NCI-H2107 treated with DMSO at 0.1 percent for 48 hours (cell line): Measurements from ENCODE around the gene UNC13C.

Experiments used
- DNase-seq: peaks from one replicate; lab custom pipeline; 2025; ENCODE audit not compliant: unreplicated experiment; lab: John Stamatoyannopoulos, UW

Gene UNC13C

GRCh38 chr15:54547491-54547890 lies 569.2 kb downstream of the UNC13C start:
- DNase-seq: no peak

- no peak for DNase-seq
Observed at GRCh38 chr15:54550954-54551353, 572.7 kb downstream of the UNC13C start.

- no peak for DNase-seq
Observed at GRCh38 chr15:54556231-54556630, 578.0 kb downstream of the UNC13C start.

GRCh38 chr15:54559405-54560069 lies 581.3 kb downstream of the UNC13C start:
- DNase-seq: no peak

- no peak for DNase-seq
Observed at GRCh38 chr15:54560417-54560816, 582.2 kb downstream of the UNC13C start.

- no peak for DNase-seq
Observed at GRCh38 chr15:54564166-54564565, 585.9 kb downstream of the UNC13C start.

- no peak for DNase-seq
Observed at GRCh38 chr15:54566654-54567053, 588.4 kb downstream of the UNC13C start.

- DNase-seq: no peak
Observed at GRCh38 chr15:54567408-54568035, 589.3 kb downstream of the UNC13C start.

GRCh38 chr15:54568381-54568780 lies 590.1 kb downstream of the UNC13C start:
- DNase-seq: no peak

GRCh38 chr15:54571576-54571975 lies 593.3 kb downstream of the UNC13C start:
- no peak for DNase-seq

- no peak for DNase-seq
Observed at GRCh38 chr15:54575586-54575985, 597.3 kb downstream of the UNC13C start.

GRCh38 chr15:54576298-54576935 lies 598.2 kb downstream of the UNC13C start:
- DNase-seq: no peak

GRCh38 chr15:54577476-54578250 lies 599.4 kb downstream of the UNC13C start:
- DNase-seq: no peak

GRCh38 chr15:54579855-54580254 lies 601.6 kb downstream of the UNC13C start:
- no peak for DNase-seq

- DNase-seq: no peak
Observed at GRCh38 chr15:54580643-54581042, 602.4 kb downstream of the UNC13C start.

- DNase-seq: no peak
Observed at GRCh38 chr15:54582863-54583643, 604.8 kb downstream of the UNC13C start.

GRCh38 chr15:54585063-54585462 lies 606.8 kb downstream of the UNC13C start:
- no peak for DNase-seq

- DNase-seq: no peak
Observed at GRCh38 chr15:54594115-54594514, 615.9 kb downstream of the UNC13C start.

GRCh38 chr15:54599386-54599785 lies 621.1 kb downstream of the UNC13C start:
- DNase-seq: no peak

GRCh38 chr15:54605043-54605442 lies 626.8 kb downstream of the UNC13C start:
- DNase-seq: no peak

- no peak for DNase-seq
Observed at GRCh38 chr15:54605556-54605955, 627.3 kb downstream of the UNC13C start.
